ENCODE results near the gene CIDEB. TPM values are rescaled to one million over a fixed set of nuclear protein-coding genes. Genes with fewer than 3 reads are reported as not detected.

CIDEB gene
- total RNA-seq, 4 donors from 2014 or later: 23.4 to 32.7 (median 31.7) TPM

DNA sequence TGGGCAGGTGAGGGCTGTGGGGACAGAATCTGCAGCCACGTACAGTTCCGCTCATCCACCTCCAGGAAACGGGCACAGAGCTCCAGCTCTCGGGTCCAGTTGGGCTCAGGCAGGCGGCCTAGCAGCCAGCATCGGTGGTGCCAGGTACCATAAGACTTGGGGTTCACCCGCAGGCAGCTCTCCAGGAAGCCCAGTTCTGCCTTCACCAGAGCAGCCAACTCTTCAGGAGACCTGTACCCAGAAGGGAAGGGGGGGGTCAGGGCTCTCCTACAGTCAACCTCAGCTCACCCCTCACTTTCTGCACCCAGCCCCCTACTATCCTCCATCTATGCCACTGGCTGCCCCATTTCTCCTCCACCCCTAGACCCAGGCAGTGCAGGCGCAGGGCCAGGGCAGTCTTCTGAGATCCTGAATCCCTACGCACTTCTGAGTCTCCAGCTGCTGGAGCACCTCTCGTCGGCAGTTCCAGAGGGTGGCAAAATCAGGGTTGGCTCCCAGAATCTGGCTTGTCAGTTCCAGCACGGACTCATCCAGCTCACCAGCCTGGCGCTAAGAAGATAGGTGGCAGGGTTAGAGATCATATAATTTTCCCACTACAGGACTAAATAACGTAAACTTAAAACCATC is 37.8 kb downstream of the CIDEB start:
- H3K36me3 ChIP-seq: peaks cover 45% of the 10 kb centered on the region
- 97% methylated on average over 12 of the region's 14 CpGs for WGBS
- H3K27ac ChIP-seq: no peak overlapping the region
- H3K27me3 ChIP-seq: no peaks in the 10 kb centered on the region
- H3K4me1 ChIP-seq: peaks cover 35% of the 10 kb centered on the region
- no peak for TF ChIP-seq POLR2AphosphoS5 (IDR thresholded peaks at IDR 0.05)
- TF ChIP-seq CTCF (IDR thresholded peaks at IDR 0.05): no peak
- no peak for TF ChIP-seq EP300 (IDR thresholded peaks at IDR 0.05)
- TF ChIP-seq POLR2A (IDR thresholded peaks at IDR 0.05): no peak
- no peak for DNase-seq (ENCODE audit: low spot score in 2 of 2)
- H3K9me3 ChIP-seq: no peaks in the 10 kb centered on the region
- no peak overlapping the region for H3K4me3 ChIP-seq

- no peak overlapping the region for H3K27ac ChIP-seq
- no peak for DNase-seq (ENCODE audit: low spot score in 2 of 2)
- H3K4me3 ChIP-seq: no peak overlapping the region
- H3K27me3 ChIP-seq: no peaks in the 10 kb centered on the region
- TF ChIP-seq EP300 (IDR thresholded peaks at IDR 0.05): no peak
- TF ChIP-seq POLR2AphosphoS5 (IDR thresholded peaks at IDR 0.05): no peak
- no peak for TF ChIP-seq POLR2A (IDR thresholded peaks at IDR 0.05)
- no peak for TF ChIP-seq CTCF (IDR thresholded peaks at IDR 0.05)
- H3K9me3 ChIP-seq: no peaks in the 10 kb centered on the region
- H3K4me1 ChIP-seq: peaks cover 41% of the 10 kb centered on the region
- WGBS: 95% methylated on average over 8 of the region's 8 CpGs
- H3K36me3 ChIP-seq: peaks cover 46% of the 10 kb centered on the region
These were observed 38.4 kb downstream of the CIDEB start for GRCh38 chr14:24269368-24269767.

DNA sequence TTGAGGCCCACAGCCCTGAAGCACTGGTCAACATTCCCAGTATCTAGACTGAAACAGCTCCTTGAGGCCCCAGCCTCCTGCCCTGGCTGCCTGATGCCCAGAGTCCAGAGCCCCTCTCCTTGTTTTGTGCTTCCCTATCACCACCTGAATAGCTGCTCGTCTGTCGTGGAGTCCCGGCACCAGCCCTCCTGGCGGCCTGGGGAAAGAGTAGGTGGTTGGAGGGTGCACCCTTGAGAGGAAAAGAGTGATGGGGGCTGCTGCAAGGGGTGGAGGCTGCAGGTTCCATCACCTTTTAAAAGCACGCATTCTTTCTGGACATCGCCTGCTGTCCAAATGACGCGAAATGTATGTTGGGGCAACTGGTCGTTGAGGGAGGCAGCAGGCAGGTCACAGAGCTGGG is 39.6 kb downstream of the CIDEB start:
- DNase-seq (ENCODE audit: low spot score in 2 of 2): no peak
- TF ChIP-seq POLR2A (IDR thresholded peaks at IDR 0.05) (no peak), CTCF (IDR thresholded peaks at IDR 0.05) (no peak), POLR2AphosphoS5 (IDR thresholded peaks at IDR 0.05) (no peak), EP300 (IDR thresholded peaks at IDR 0.05) (no peak)
- H3K9me3 ChIP-seq: no peaks in the 10 kb centered on the region
- H3K4me3 ChIP-seq: no peak overlapping the region
- peaks cover 42% of the 10 kb centered on the region for H3K4me1 ChIP-seq
- H3K36me3 ChIP-seq: peaks cover 46% of the 10 kb centered on the region
- no peak overlapping the region for H3K27ac ChIP-seq
- WGBS: 91% methylated on average over 9 of the region's 9 CpGs
- no peaks in the 10 kb centered on the region for H3K27me3 ChIP-seq

DNA sequence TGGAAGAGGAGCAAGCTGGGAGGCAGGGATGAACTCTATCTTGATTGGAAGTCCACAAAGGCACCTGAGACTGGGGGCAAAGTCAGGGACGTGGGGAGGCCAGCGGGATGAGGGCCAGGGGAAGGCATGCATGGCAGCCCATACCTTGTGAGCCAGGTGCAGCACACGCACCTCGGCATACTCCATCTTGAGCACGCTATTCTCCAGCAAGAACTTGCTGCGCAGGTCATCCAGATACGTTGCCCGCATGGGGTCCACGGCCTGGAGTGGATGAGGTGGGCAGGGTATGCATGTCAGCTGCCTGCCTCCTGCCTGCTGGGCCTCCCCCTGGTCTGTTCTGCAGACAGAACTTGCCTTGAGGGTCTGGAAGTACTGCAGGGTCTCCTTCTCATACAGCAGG is 40.3 kb downstream of the CIDEB start:
- Histone ChIP-seq H3K9me3 (no peaks in the 10 kb centered on the region), H3K4me3 (no peak overlapping the region), H3K27me3 (no peaks in the 10 kb centered on the region), H3K36me3 (peaks cover 46% of the 10 kb centered on the region), H3K4me1 (peaks cover 35% of the 10 kb centered on the region), H3K27ac (no peak overlapping the region)
- no peak for DNase-seq (ENCODE audit: low spot score in 2 of 2)
- TF ChIP-seq EP300 (IDR thresholded peaks at IDR 0.05) (no peak), POLR2AphosphoS5 (IDR thresholded peaks at IDR 0.05) (no peak), CTCF (IDR thresholded peaks at IDR 0.05) (no peak), POLR2A (IDR thresholded peaks at IDR 0.05) (no peak)
- 89% methylated on average over 9 of the region's 9 CpGs for whole genome bisulfite sequencing

DNA sequence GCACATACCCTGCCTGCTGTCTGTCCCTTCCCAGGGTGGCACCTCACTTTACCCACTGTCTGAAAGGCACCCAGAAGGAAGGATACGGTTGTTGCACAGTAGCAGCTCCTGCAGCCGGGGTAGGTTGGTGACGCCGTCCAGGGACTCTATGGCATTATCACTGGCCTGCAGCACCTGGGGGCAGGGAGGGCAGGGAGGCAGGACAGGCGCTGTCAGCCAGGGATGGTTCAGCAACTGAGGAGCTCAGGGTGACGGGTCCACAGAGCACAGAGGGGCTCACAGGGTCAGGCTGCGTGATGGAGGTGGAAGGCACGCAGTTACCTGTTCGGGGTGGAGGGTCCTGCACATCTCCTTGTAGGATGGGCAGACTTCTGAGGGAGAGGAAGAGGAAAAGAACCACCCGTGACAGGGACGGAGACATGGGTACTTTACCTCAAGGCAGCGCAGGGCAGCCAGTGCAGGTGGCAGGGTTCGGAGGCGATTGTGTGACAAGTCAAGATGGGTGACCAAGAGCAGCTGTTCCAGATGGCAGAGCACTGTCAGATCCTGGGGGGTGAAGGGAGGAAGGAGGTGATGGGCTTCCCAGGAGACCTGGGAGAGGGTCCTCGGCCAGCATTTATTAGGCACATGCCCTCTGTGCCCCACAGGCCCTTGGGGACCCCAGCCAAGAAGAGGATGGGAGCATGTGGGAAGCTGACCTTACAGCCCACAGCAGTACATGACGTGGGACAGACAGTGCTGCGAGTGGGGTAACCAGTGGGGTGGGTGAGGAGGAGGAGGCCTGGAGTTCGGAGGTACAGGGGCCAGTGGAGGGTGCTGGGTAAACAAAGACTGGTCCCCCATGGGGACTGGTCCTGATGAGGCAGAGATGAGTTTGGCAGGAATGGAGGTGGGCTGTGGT is 41.2 kb downstream of the CIDEB start:
- WGBS: 88% methylated on average over 16 of the region's 18 CpGs
- no peak for DNase-seq (ENCODE audit: low spot score in 2 of 2)
- H3K36me3 ChIP-seq: peaks cover 46% of the 10 kb centered on the region
- H3K27ac ChIP-seq: no peak overlapping the region
- no peak overlapping the region for H3K4me3 ChIP-seq
- no peak for TF ChIP-seq CTCF (IDR thresholded peaks at IDR 0.05)
- TF ChIP-seq POLR2A (IDR thresholded peaks at IDR 0.05): no peak
- no peak for TF ChIP-seq POLR2AphosphoS5 (IDR thresholded peaks at IDR 0.05)
- no peak for TF ChIP-seq EP300 (IDR thresholded peaks at IDR 0.05)
- no peaks in the 10 kb centered on the region for H3K9me3 ChIP-seq
- peaks cover 26% of the 10 kb centered on the region for H3K4me1 ChIP-seq
- no peaks in the 10 kb centered on the region for H3K27me3 ChIP-seq
